RWPE2 (cell line): ENCODE results near the gene HNRNPAB.
A peak's percentile ranks its signal among the peaks of the same experiment; 100 is the strongest.

ENCODE experiments used
- ATAC-seq: fragments of 200-7000 bp; cut with Tn5 transposase; 3 replicates; pipeline ENCODE4 v1.9.1; 2021; ENCODE audit warnings: low read depth
- DNase-seq: peaks from one replicate; pipeline ENCODE4 v3.0.0-alpha.2; 2020; ENCODE audit warnings: low spot score
- H3K27ac ChIP-seq: fragments of 450-650 bp; 2 replicates; pipeline ENCODE4 v1.5.1; 2017; ENCODE audit warnings: mild to moderate bottlenecking; ENCODE audit not compliant: poor library complexity, severe bottlenecking
- H3K27me3 ChIP-seq: fragments of 250-450 bp; sonication (Bioruptor Pico); 2 replicates; pipeline ENCODE4 v1.5.1; 2021; ENCODE audit warnings: mild to moderate bottlenecking, moderate library complexity; ENCODE audit not compliant: insufficient read depth, poor library complexity, severe bottlenecking
- H3K36me3 ChIP-seq: fragments of 250-450 bp; sonication (Bioruptor Pico); 2 replicates; pipeline ENCODE4 v1.5.1; 2020; ENCODE audit warnings: low read depth, mild to moderate bottlenecking, moderate library complexity
- H3K4me1 ChIP-seq: fragments of 250-450 bp; sonication (Bioruptor Pico); 2 replicates; pipeline ENCODE4 v1.5.1; 2021; ENCODE audit warnings: mild to moderate bottlenecking, moderate library complexity; ENCODE audit not compliant: insufficient read depth, poor library complexity, severe bottlenecking
- H3K4me3 ChIP-seq: fragments of 250-450 bp; sonication (Bioruptor Pico); 2 replicates; pipeline ENCODE4 v1.5.1; 2021; ENCODE audit warnings: mild to moderate bottlenecking, moderate library complexity; ENCODE audit not compliant: severe bottlenecking
- H3K9me3 ChIP-seq: fragments of 250-450 bp; sonication (Bioruptor Pico); 2 replicates; pipeline ENCODE4 v1.5.1; 2021; ENCODE audit warnings: mild to moderate bottlenecking, moderate library complexity; ENCODE audit not compliant: severe bottlenecking
- TF ChIP-seq, protein P1 (sequence below): fragments of 450-650 bp; IDR thresholded peaks from one replicate; pipeline ENCODE4 v1.5.1; 2017; ENCODE audit warnings: mild to moderate bottlenecking, moderate library complexity; ENCODE audit not compliant: poor library complexity, severe bottlenecking

The HNRNPAB gene

DNA sequence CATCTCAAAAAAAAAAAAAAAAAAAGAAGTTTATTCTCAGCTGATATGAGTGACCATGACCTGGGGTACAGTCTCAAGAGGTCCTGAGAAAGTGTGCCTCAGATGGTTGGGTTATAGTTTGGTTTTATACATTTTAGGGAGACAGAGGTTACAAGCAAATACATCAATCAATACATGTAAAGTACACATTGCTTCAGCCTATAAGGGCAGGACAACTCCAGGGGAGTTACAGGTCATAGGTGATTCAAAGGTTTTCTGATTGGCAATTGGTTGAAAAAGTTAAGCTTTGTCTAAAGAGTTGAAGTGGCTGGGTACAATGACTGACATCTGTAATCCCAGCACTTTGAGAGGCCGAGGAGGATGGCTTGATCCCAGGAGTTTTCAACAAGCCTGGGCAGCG lies 14.9 kb upstream of the HNRNPAB start:
- H3K36me3 ChIP-seq = no peaks in the 10 kb centered on the region
- H3K4me1 ChIP-seq = peaks cover 8% of the 10 kb centered on the region
- no peak overlapping the region for H3K27ac ChIP-seq
- ATAC-seq (no peak), DNase-seq (no peak)
- H3K27me3 ChIP-seq = no peaks in the 10 kb centered on the region
- H3K9me3 ChIP-seq = no peaks in the 10 kb centered on the region
- H3K4me3 ChIP-seq = no peak overlapping the region
- TF ChIP-seq, protein P1, sequence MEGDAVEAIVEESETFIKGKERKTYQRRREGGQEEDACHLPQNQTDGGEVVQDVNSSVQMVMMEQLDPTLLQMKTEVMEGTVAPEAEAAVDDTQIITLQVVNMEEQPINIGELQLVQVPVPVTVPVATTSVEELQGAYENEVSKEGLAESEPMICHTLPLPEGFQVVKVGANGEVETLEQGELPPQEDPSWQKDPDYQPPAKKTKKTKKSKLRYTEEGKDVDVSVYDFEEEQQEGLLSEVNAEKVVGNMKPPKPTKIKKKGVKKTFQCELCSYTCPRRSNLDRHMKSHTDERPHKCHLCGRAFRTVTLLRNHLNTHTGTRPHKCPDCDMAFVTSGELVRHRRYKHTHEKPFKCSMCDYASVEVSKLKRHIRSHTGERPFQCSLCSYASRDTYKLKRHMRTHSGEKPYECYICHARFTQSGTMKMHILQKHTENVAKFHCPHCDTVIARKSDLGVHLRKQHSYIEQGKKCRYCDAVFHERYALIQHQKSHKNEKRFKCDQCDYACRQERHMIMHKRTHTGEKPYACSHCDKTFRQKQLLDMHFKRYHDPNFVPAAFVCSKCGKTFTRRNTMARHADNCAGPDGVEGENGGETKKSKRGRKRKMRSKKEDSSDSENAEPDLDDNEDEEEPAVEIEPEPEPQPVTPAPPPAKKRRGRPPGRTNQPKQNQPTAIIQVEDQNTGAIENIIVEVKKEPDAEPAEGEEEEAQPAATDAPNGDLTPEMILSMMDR = no peak

GRCh38 chr5:178191661-178192060 lies 12.7 kb upstream of the HNRNPAB start:
- ATAC-seq (no peak), DNase-seq (no peak)
- peaks cover 8% of the 10 kb centered on the region for H3K4me1 ChIP-seq
- H3K27me3 ChIP-seq = no peaks in the 10 kb centered on the region
- no peak overlapping the region for H3K4me3 ChIP-seq
- TF ChIP-seq, protein P1 = no peak
- no peaks in the 10 kb centered on the region for H3K36me3 ChIP-seq
- no peak overlapping the region for H3K27ac ChIP-seq
- H3K9me3 ChIP-seq = no peaks in the 10 kb centered on the region

DNA sequence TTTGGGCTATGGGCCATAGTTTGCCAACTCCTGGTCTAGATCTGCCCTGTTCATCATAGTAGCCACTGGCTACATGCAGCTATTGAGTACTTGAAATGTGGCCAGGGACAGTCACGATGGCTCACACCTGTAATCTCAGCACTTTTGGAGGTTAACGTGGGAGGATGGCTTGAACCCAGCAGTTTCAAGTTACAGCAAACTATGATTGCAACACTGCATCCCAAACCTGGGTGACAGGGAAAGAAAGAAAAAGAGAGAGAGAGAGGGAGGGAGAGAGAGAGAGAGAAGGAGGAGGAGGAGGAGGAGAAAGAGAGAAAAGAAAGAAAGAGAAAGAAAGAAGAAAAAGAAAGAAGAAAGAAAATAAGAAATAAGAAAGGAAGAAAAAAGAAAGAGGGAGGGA lies 12.1 kb upstream of the HNRNPAB start:
- peak; percentile 22 for DNase-seq
- Histone ChIP-seq H3K27me3 (no peaks in the 10 kb centered on the region), H3K27ac (no peak overlapping the region), H3K36me3 (no peaks in the 10 kb centered on the region), H3K9me3 (no peaks in the 10 kb centered on the region), H3K4me1 (peaks cover 8% of the 10 kb centered on the region), H3K4me3 (no peak overlapping the region)
- ATAC-seq = peak; percentile 47; the same call in 2 of the 3 replicates
- TF ChIP-seq, protein P1 = no peak

GRCh38 chr5:178192787-178193186 lies 11.5 kb upstream of the HNRNPAB start:
- TF ChIP-seq, protein P1 = no peak
- H3K4me3 ChIP-seq = no peak overlapping the region
- DNase-seq (peak; percentile 23), ATAC-seq (no peak)
- H3K27me3 ChIP-seq = no peaks in the 10 kb centered on the region
- no peaks in the 10 kb centered on the region for H3K36me3 ChIP-seq
- no peak overlapping the region for H3K27ac ChIP-seq
- peaks cover 8% of the 10 kb centered on the region for H3K4me1 ChIP-seq
- no peaks in the 10 kb centered on the region for H3K9me3 ChIP-seq

DNA sequence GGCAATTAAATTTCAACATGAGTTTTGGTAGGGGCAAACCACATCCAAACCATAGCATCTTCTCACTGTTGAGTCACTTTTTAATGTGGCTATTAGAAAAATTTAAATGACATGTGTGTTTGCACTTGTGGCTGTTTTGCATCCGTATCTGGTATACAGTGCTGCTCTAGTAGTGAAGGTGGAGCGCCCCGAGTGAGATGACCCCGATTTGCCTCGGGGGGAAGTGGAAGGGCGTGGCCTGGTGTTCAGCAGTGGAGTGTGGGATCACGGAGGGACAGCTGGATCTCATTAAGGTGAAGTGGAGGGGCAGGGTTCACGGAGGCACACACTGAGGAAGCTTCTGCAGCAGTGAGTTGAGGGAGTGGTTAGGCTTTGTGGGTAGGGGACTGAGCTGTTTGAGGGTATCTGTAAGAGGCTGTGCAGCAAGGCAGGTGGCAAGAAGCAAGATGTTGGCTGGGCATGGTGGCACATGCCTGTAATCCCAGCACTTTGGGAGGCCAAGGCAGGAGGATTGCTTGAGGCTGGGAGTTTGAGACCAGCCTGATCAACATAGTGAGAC lies 11.0 kb upstream of the HNRNPAB start:
- H3K27ac ChIP-seq = no peak overlapping the region
- no peaks in the 10 kb centered on the region for H3K36me3 ChIP-seq
- H3K4me1 ChIP-seq = peaks cover 8% of the 10 kb centered on the region
- no peaks in the 10 kb centered on the region for H3K9me3 ChIP-seq
- ATAC-seq (no peak), DNase-seq (peak; percentile 65)
- no peaks in the 10 kb centered on the region for H3K27me3 ChIP-seq
- H3K4me3 ChIP-seq = no peak overlapping the region
- TF ChIP-seq, protein P1 = no peak
